ENCODE results near the gene ATP8B2.
"Not testable (repeated sequence)": the region's sequence is repeated elsewhere in the genome, so short reads cannot be mapped to it uniquely, and the experiment has no call there.

The ATP8B2 gene

GRCh38 chr1:154324669-154325582, at the start of gene ATP8B2:
ATP8B2 (plus strand) TSS chr1:154325525; CDS start chr1:154328142, 2,617 bp downstream.
- H3K4me1 ChIP-seq (ENCODE audit: low read depth, poor library complexity, severe bottlenecking) = peaks cover 42% of the 10 kb centered on the region
- TF ChIP-seq, protein P1, sequence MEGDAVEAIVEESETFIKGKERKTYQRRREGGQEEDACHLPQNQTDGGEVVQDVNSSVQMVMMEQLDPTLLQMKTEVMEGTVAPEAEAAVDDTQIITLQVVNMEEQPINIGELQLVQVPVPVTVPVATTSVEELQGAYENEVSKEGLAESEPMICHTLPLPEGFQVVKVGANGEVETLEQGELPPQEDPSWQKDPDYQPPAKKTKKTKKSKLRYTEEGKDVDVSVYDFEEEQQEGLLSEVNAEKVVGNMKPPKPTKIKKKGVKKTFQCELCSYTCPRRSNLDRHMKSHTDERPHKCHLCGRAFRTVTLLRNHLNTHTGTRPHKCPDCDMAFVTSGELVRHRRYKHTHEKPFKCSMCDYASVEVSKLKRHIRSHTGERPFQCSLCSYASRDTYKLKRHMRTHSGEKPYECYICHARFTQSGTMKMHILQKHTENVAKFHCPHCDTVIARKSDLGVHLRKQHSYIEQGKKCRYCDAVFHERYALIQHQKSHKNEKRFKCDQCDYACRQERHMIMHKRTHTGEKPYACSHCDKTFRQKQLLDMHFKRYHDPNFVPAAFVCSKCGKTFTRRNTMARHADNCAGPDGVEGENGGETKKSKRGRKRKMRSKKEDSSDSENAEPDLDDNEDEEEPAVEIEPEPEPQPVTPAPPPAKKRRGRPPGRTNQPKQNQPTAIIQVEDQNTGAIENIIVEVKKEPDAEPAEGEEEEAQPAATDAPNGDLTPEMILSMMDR (conservative IDR thresholded peaks at IDR 0.05; ENCODE audit: low read depth, low read length) = peak; percentile 100
- H3K9ac ChIP-seq = peak within 1 kb of the TSS; percentile 70
- H4K20me1 ChIP-seq (ENCODE audit: insufficient read depth) = no peaks in the 10 kb centered on the region
- H3K4me2 ChIP-seq = peak within 1 kb of the TSS; percentile 95
- peaks cover 14% of the 10 kb centered on the region; the same call in 1 of the 2 replicates for H3K79me2 ChIP-seq (ENCODE audit: insufficient read depth, low read depth)
- H2AFZ ChIP-seq (ENCODE audit: low read depth) = peak within 1 kb of the TSS; percentile 86
- peak within 1 kb of the TSS; percentile 96 for H3K4me3 ChIP-seq (IDR thresholded peaks at IDR 0.05; ENCODE audit: insufficient read depth, low read depth, low read length)
- peak within 1 kb of the TSS; percentile 59 for H3K27ac ChIP-seq
- peaks cover 11% of the 10 kb centered on the region for H3K27me3 ChIP-seq (ENCODE audit: insufficient read depth, low read depth)
- no peaks in the 10 kb centered on the region for H3K36me3 ChIP-seq (ENCODE audit: insufficient read depth)

DNA sequence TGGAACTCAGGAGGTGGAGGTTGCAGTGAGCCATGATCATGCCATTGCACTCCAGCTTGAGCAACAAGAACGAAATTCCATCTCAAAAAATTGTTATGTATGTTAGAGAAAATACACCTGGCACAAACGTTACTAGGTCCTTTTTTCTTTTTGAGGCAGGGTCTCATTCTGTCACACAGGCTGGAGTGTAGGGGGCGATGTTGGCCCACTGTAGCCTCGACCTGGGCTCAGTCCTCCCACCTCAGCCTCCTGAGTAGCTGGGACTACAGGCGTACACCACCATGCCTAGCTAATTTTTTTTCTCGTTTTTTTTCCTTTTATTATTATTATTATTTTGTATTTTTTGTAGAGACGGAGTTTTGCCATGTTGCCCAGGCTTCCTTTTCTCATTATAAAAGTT, 48.5 kb upstream of the ATP8B2 start:
- no peak overlapping the region for H3K4me3 ChIP-seq (IDR thresholded peaks at IDR 0.05; ENCODE audit: insufficient read depth, low read depth, low read length)
- H3K27ac ChIP-seq = no peak overlapping the region
- H3K27me3 ChIP-seq (ENCODE audit: insufficient read depth, low read depth) = no peaks in the 10 kb centered on the region
- H3K79me2 ChIP-seq (ENCODE audit: insufficient read depth, low read depth) = peaks cover 18% of the 10 kb centered on the region
- H2AFZ ChIP-seq (ENCODE audit: low read depth) = no peak overlapping the region
- peaks cover 17% of the 10 kb centered on the region for H3K4me1 ChIP-seq (ENCODE audit: low read depth, poor library complexity, severe bottlenecking)
- H4K20me1 ChIP-seq (ENCODE audit: insufficient read depth) = no peaks in the 10 kb centered on the region
- no peak overlapping the region for H3K4me2 ChIP-seq
- peaks cover 17% of the 10 kb centered on the region; the same call in 1 of the 2 replicates for H3K36me3 ChIP-seq (ENCODE audit: insufficient read depth)
- no peak overlapping the region for H3K9ac ChIP-seq
- TF ChIP-seq, protein P1 (conservative IDR thresholded peaks at IDR 0.05; ENCODE audit: low read depth, low read length) = peak; percentile 65

DNA sequence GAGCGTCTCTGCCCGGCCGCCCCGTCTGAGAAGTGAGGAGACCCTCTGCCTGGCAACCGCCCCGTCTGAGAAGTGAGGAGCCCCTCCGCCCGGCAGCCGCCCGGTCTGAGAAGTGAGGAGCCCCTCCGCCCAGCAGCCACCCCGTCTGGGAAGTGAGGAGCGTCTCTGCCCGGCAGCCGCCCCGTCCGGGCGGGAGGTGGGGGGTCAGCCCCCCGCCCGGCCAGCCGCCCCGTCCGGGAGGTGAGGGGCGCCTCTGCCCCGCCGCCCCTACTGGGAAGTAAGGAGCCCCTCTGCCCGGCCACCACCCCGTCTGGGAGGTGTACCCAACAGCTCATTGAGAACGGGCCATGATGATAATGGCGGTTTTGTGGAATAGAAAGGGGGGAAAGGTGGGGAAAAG, 37.7 kb upstream of the ATP8B2 start:
- H3K27me3 ChIP-seq (ENCODE audit: insufficient read depth, low read depth) = not testable (repeated sequence)

GRCh38 chr1:154288661-154289060, 36.7 kb upstream of the ATP8B2 start:
- Histone ChIP-seq H3K36me3 (ENCODE audit: insufficient read depth) (no peaks in the 10 kb centered on the region), H3K27me3 (ENCODE audit: insufficient read depth, low read depth) (no peaks in the 10 kb centered on the region), H3K4me3 (IDR thresholded peaks at IDR 0.05; ENCODE audit: insufficient read depth, low read depth, low read length) (no peak overlapping the region), H4K20me1 (ENCODE audit: insufficient read depth) (no peaks in the 10 kb centered on the region), H3K9ac (no peak overlapping the region), H3K4me1 (ENCODE audit: low read depth, poor library complexity, severe bottlenecking) (no peaks in the 10 kb centered on the region), H2AFZ (ENCODE audit: low read depth) (no peak overlapping the region), H3K79me2 (ENCODE audit: insufficient read depth, low read depth) (no peaks in the 10 kb centered on the region), H3K4me2 (no peak overlapping the region), H3K27ac (no peak overlapping the region)
- TF ChIP-seq, protein P1 (conservative IDR thresholded peaks at IDR 0.05; ENCODE audit: low read depth, low read length) = no peak

More for the DNA sequence above, 37.7 kb upstream of the ATP8B2 start:
- not testable (repeated sequence) for H2AFZ ChIP-seq (ENCODE audit: low read depth); H3K4me3 ChIP-seq (IDR thresholded peaks at IDR 0.05; ENCODE audit: insufficient read depth, low read depth, low read length); H3K4me2 ChIP-seq; H3K36me3 ChIP-seq (ENCODE audit: insufficient read depth); H3K79me2 ChIP-seq (ENCODE audit: insufficient read depth, low read depth); H4K20me1 ChIP-seq (ENCODE audit: insufficient read depth); H3K27ac ChIP-seq; H3K9ac ChIP-seq; H3K4me1 ChIP-seq (ENCODE audit: low read depth, poor library complexity, severe bottlenecking)

DNA sequence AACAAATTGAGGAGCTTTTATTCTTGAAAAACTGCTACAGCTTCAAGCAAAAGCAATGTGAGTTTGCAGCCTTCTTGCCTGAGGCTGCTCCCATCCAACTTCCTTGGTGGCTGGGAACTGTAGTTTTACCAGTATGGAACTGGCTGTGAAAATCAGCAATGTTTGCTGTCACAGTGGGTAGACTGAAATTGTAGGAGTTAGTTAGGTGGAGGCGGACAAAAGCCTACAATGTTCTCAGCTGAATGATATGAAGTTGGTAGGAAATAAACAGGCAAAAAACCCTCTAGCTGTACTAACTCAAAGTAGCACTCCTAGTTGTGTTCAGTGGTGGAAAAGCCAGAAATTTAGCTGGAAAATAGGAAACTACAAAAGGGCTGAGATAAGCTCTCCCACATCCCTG, 34.4 kb upstream of the ATP8B2 start:
- TF ChIP-seq, protein P1 (conservative IDR thresholded peaks at IDR 0.05; ENCODE audit: low read depth, low read length) = no peak
- Histone ChIP-seq H3K9ac (no peak overlapping the region), H3K4me3 (IDR thresholded peaks at IDR 0.05; ENCODE audit: insufficient read depth, low read depth, low read length) (no peak overlapping the region)

More for the DNA sequence above, 34.4 kb upstream of the ATP8B2 start:
- Histone ChIP-seq H3K27me3 (ENCODE audit: insufficient read depth, low read depth) (no peaks in the 10 kb centered on the region), H3K4me1 (ENCODE audit: low read depth, poor library complexity, severe bottlenecking) (no peaks in the 10 kb centered on the region), H4K20me1 (ENCODE audit: insufficient read depth) (no peaks in the 10 kb centered on the region), H3K27ac (no peak overlapping the region), H3K36me3 (ENCODE audit: insufficient read depth) (no peaks in the 10 kb centered on the region), H3K79me2 (ENCODE audit: insufficient read depth, low read depth) (no peaks in the 10 kb centered on the region), H2AFZ (ENCODE audit: low read depth) (no peak overlapping the region), H3K4me2 (no peak overlapping the region)
